GM12891 (cell line): ENCODE measurements around the gene NFATC2.

Experiments used
- POLR2A ChIP-seq: IDR thresholded peaks from 2 replicates; pipeline ENCODE4 v1.6.1; 2011; ENCODE audit warnings: low read depth, low read length, control low read depth
- POLR2AphosphoS5 ChIP-seq: IDR thresholded peaks from 2 replicates; pipeline ENCODE4 v1.6.1; 2011; ENCODE audit warnings: low read depth, low read length, control low read depth
- POU2F2 ChIP-seq: IDR thresholded peaks from 2 replicates; pipeline ENCODE4 v1.6.1; 2011; ENCODE audit warnings: low read depth, mild to moderate bottlenecking, control low read depth, low read length, moderate library complexity

DNA sequence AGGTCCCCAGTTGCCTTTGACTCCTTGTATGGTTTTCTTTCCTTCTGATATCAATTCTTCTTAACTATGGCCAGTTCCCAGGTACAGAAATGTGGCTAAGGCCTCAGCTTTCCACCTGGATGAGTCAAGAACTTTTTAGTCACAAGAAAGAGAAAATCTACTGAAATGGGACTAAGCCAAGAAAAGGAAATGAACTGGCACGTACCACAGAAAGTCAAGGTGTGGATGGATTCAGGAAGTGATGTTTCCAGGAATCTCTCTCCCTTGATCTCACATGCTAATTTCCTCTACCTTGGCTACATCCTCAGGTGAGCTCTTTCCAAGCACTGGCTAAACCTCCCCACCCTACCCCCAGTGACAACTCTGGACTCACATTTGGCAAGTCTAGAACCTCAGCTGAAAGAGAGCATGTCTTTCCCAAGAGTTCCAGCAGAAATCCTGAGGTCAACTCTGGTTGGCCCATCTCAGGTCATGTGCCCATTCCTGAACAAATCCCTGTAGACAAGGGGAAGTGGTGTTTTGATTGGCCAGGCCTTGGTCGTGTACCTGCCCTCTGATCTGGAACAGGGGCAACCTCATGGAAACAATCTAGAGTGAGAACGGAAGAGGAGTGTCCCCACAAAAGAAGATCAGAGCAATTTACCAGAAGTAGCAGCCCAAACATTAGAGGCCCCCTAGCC, 205.3 kb downstream of the NFATC2 start:
- TF ChIP-seq POLR2AphosphoS5 (no peak), POLR2A (no peak), POU2F2 (no peak)
